Right hindlimb (tissue), 1 donor: ENCODE results near the gene TAS1R3.
"Not testable (repeated sequence)": the region's sequence is repeated elsewhere in the genome, so short reads cannot be mapped to it uniquely, and the experiment has no call there.

Experiments
- DNase-seq: peaks from one replicate; pipeline ENCODE4 v3.0.0-alpha.2; 2018

TAS1R3 gene

GRCh38 chr1:1309251-1310108 is 21.6 kb upstream of the TAS1R3 start:
- no peak for DNase-seq

GRCh38 chr1:1310109-1310385 is 21.0 kb upstream of the TAS1R3 start:
- DNase-seq = no peak

DNA sequence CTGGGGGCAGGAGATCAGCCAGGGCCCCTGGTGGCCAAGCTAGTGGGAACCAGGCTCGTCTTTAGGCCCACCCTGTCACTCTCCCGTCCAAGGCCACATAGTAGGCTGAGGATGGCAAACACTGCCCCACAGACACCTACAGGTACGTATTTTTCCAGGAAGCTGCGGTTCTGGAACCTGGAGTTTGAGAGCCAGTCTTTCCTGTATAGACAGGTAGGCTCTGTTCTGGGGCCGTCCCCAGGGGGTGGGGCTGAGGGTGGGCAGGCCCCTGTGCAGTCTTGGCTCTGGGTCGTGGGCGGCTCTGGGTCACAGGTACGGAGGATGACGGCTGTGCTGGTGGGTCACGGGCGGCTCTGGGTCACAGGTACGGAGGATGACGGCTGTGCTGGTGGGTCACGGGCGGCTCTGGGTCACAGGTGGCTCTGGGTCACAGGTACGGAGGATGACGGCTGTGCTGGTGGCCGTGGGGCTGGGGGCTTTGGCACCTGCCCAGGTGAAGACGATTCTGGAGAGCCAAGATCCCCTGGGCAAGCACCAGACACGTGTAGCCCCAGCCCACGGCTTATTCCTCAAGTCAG is 20.5 kb upstream of the TAS1R3 start:
- no peak for DNase-seq

GRCh38 chr1:1311107-1312104 is 19.7 kb upstream of the TAS1R3 start:
- DNase-seq = no peak

- no peak for DNase-seq
Measured at GRCh38 chr1:1312450-1313314, 18.4 kb upstream of the TAS1R3 start.

DNA sequence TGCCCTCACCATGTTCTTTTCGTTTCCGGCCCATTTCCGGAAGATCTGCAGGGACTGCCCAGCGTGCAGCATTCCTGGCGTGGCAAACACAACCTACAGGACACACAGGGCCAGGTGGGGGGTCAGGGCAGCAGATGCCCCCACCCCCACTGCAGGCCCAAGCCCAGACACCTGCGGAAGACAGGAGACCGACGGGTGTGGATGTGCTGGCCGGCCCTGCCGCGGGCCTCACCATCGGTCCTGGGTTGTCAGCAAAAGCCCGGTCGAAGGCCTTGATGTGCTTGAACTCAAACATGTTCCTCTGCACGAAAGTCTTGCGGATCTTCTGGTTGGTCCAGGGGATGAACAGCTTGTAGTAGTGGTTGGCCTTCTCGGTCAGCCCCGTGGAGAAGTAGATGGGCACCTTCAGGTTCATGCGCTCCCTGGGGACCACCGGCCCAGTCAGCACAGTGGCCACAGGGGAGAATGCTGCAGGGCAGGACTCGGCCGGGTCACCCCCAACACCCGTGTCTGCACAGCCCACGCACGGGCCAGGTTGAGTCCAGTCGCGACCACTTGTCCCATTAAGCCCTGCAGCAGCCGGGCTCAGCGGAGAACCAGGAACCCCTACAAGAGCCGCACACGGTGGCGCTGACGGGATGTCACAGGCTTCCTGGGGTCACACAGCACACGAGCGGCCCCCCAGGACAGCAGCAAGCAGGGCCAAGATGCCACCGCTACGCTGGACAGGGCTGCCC is 17.4 kb upstream of the TAS1R3 start:
- no peak for DNase-seq

- no peak for DNase-seq
Measured at GRCh38 chr1:1314237-1314586, 16.9 kb upstream of the TAS1R3 start.

DNA sequence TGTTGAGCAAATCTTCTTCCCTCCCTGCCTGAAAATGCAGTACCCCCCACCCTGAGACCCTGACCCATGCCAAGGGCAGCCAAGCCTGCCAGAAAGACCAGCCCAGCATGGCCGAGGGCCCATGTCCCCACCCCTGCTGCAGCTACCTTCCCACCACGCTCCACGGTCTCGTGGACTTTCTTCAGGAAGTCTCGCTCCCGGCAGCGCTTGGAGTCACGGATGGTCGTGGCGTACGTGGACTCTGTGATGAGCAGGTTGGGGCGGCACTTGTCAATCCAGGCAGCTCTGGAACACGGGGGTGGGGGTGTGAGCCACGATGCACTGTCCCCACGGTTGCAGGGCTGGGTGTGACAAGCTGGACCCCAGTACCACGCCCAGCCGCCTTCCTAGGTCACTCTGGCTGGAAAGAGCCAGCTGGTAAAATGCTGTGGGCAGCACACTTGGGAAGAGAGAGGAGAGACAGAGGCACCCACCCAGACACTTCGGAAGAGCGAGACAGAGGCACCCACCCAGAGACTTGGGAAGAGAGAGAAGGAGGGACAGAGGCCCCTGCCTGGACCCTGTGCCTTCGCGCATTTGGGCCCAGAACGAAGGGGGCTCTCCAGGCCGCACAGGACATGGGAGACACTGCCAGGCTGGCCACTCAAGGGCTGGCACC is 16.3 kb upstream of the TAS1R3 start:
- DNase-seq = no peak

DNA sequence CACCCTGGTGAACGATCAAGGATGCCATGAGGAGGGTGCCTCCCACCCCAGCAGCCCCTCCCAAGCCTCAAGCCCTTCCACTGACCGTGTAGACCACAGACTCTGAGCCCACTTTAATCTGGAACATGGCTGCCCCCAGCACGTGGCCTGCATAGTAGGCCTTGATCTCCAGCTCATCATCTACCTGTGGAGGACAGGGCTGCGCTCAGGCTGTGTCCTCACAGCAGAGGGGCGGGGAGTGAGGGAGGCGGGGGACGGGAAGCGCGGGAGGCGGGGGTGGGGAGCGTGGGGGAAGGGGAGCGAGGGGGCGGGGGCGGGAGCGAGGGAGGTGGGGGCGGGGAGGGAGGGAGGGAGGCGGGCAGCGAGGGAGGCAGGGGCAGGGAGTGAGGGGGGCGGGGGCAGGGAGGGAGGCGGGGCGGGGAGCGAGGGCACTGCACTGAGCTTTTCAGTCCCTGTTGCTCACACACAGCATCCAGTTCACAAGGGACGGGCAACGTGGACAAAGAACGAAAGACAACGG is 15.6 kb upstream of the TAS1R3 start:
- DNase-seq = no peak

DNA sequence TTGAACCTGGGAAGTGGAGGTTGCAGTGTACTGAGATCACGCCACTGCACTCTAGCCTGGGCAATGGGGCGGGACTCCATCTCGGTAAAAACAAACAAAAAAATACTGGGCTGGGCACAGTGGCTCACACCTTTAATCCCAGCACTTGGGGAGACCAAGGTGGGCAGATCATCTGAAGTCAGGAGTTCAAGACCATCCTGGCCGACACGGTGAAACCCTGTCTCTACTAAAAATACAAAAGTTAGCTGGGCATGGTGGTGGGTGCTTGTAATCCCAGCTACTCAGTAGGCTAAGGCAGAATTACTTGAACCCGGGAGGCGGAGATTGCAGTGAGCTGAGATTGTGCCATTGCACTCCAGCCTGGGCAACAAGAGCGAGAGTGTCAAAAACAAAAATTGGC is 14.9 kb upstream of the TAS1R3 start:
- not testable (repeated sequence) for DNase-seq

DNA sequence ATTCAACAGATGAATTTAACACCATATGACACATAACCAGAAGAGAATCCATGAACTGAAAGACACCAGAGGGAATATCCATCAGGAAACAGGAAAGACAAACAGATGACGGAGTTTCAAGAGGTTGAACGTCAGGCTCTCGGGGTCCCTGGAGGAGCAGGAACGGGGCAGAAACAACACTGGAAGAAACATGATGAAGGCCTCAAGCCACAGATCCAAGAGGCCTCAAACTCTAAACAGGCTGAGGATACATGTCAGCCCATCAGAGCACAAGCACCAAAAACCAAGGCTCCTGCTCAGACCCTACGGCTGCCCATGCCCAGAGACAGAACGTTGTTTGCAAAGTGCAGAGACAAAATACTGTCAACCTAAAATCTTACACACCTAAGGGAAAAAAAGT is 13.7 kb upstream of the TAS1R3 start:
- no peak for DNase-seq

DNA sequence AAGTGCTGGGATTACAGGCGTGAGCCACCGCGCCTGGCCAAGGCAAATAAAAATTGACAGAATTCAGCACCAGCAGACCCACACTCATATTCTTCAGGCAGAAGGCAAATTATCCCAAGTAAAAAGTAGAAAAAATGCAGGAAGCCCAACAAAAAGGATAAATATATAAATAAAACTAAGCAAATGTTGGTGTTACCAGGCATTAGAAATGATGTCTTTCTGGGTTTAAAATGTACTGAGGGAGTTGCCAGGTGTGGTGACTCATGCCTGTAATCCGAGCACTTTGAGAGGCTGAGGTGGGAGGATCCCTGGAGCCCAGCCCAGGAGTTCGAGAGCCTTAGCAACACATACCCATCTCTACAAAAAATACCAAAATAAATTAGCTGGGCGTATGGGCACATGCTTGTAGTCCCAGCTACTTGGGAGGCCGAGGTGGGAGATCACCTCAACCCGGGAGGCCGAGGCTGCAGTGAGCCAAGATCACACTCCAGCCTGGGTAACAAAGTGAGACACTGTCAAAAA is 12.9 kb upstream of the TAS1R3 start:
- DNase-seq = peak; percentile 82

- no peak for DNase-seq
Measured at GRCh38 chr1:1318777-1319645, 12.1 kb upstream of the TAS1R3 start.

DNA sequence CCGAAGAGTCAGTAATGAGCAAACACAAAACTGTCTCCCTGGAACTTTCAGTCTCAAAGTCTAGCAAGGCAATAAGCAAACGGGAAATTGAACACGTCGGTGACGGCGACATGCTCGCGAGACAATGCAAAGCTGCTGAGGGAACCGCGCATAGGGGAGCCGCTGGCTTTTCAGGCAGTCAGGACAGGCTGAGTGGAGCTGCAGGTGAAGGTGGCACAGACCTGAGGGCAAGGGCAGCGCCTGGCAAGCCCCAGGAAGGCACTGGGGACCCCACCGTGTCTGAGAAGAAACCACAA is 11.5 kb upstream of the TAS1R3 start:
- no peak for DNase-seq

DNA sequence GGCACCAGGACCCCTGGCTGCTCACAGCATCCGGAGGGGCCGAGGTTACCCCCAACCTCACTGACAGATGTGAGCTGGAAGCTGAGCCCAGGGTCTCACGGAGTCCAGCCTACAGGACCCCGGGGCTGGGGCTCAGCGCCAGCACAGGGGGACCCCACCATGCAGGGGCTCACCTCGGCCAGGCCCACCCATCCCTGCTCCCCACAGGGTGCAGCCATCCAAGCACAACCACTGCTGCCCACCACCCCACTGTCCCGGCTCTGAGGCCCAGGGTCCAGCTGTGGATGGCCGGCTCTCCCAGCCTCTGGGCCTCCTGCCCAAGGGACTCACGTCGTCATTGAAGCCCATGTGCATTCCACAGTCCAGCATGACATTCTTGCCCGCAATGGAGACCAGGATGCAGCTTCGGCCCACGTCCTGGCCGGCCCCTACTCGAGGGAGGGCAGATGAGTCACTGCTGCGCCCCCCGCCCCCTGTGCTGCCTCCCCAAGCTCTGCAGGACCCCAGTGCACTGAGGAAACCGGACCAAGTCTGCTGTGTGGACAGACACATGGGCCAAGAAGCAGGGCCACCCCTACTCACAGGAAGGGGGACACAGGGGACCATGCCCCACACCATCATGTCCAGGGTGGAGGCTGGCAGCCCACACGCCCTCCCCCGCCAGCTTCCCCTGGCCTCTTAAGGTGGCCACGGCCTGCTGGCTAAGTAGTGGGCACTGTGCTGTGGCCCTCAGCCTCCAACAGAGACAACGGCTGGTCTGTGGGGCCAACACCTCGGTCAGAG is 10.2 kb upstream of the TAS1R3 start:
- DNase-seq = no peak

DNA sequence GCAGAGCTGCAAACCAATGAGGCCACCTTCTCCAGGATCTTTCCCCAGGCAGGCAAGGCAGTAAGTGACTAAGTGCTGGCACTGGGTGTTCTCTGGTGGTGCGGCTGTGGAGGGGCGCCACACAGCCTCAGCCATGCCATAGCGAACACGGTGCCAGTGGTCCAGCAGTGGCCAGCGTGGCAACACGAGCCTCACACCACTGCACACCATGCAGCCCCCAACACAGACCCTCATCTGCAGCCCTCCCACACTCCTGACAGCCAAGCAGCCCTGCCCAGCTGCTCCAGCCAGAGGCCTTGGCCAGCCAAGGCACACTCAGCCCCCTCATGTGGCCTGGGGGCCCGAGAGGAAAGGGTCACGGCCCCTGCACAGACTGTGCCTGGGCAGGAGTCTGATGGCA is 9.6 kb upstream of the TAS1R3 start:
- DNase-seq = no peak

DNA sequence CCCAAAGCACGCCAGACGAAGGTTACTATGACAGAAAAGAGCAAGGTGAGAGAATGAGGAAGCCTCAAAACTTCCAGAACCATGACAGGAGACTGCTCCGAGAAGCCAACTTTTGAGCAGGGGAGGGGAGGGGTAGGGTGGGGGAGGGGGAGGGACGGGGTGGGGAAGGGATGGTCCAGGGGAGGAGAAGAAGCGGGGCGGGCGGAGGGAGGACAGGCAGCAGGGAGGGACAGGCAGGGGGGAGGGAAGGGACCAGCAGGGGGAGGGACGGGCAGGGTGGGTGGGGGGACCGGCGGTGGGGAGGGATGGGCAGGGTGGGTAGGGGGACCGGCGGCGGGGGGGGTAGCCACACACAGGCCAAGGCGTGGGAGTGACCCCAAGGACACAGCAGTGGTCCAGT is 8.7 kb upstream of the TAS1R3 start:
- DNase-seq = no peak

GRCh38 chr1:1322952-1323351 is 8.1 kb upstream of the TAS1R3 start:
- DNase-seq = no peak

- no peak for DNase-seq
Measured at GRCh38 chr1:1324084-1324523, 7.0 kb upstream of the TAS1R3 start.
